ENCODE data around the gene FRMD8.

- TF ChIP-seq EGR1 (IDR thresholded peaks at IDR 0.05; ENCODE audit: low read depth in 2 of 2) (peak in 1 of 2 donors; percentile 23), TAF1 (conservative IDR thresholded peaks at IDR 0.05) (no peak), REST (IDR thresholded peaks at IDR 0.05) (no peak), SP1 (IDR thresholded peaks at IDR 0.05) (no peak)
- TF ChIP-seq, protein P1, sequence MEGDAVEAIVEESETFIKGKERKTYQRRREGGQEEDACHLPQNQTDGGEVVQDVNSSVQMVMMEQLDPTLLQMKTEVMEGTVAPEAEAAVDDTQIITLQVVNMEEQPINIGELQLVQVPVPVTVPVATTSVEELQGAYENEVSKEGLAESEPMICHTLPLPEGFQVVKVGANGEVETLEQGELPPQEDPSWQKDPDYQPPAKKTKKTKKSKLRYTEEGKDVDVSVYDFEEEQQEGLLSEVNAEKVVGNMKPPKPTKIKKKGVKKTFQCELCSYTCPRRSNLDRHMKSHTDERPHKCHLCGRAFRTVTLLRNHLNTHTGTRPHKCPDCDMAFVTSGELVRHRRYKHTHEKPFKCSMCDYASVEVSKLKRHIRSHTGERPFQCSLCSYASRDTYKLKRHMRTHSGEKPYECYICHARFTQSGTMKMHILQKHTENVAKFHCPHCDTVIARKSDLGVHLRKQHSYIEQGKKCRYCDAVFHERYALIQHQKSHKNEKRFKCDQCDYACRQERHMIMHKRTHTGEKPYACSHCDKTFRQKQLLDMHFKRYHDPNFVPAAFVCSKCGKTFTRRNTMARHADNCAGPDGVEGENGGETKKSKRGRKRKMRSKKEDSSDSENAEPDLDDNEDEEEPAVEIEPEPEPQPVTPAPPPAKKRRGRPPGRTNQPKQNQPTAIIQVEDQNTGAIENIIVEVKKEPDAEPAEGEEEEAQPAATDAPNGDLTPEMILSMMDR (IDR thresholded peaks at IDR 0.05; ENCODE audit: low read depth, low read length, missing input control): no peak
These were observed 42.7 kb downstream of the FRMD8 start for GRCh38 chr11:65429068-65429681.
